ENCODE results near the gene SHISA7. TPM values are rescaled to one million over a fixed set of nuclear protein-coding genes. Genes with fewer than 3 reads are reported as not detected.

The SHISA7 gene
- total RNA-seq, 4 donors from 2014 or later, result not detected

GRCh38 chr19:55391702-55392615 lies 51.1 kb downstream of the SHISA7 start:
- no peaks in the 10 kb centered on the region for H3K9me3 ChIP-seq

GRCh38 chr19:55391191-55391670 lies 51.9 kb downstream of the SHISA7 start:
- no peak for TF ChIP-seq POLR2A (IDR thresholded peaks at IDR 0.05)
- TF ChIP-seq CTCF (IDR thresholded peaks at IDR 0.05), result no peak
- DNase-seq, result no peak
- intact Hi-C loops (cut with DNase I; ENCODE audit: low total_unique reads), result no loop called here
- Histone ChIP-seq H3K36me3 (no peaks in the 10 kb centered on the region), H3K9me3 (no peaks in the 10 kb centered on the region), H3K27me3 (no peaks in the 10 kb centered on the region), H3K4me1 (peaks cover 12 to 22% of the 10 kb centered on the region in 2 donors), H3K4me3 (no peak overlapping the region), H3K27ac (no peak overlapping the region)

More at GRCh38 chr19:55391702-55392615, 51.1 kb downstream of the SHISA7 start:
- no peaks in the 10 kb centered on the region for H3K27me3 ChIP-seq
- H3K4me1 ChIP-seq, result peaks cover 9 to 19% of the 10 kb centered on the region in 2 donors
- no peak overlapping the region for H3K27ac ChIP-seq
- H3K4me3 ChIP-seq, result no peak overlapping the region
- H3K36me3 ChIP-seq, result no peaks in the 10 kb centered on the region
- no peak for TF ChIP-seq CTCF (IDR thresholded peaks at IDR 0.05)
- no peak for TF ChIP-seq POLR2A (IDR thresholded peaks at IDR 0.05)
- intact Hi-C loops (cut with DNase I; ENCODE audit: low total_unique reads), result no loop called here
- no peak for DNase-seq

- Histone ChIP-seq H3K4me3 (no peak overlapping the region), H3K9me3 (no peaks in the 10 kb centered on the region), H3K4me1 (peaks cover 12 to 22% of the 10 kb centered on the region in 2 donors), H3K27me3 (no peaks in the 10 kb centered on the region), H3K36me3 (no peaks in the 10 kb centered on the region), H3K27ac (no peak overlapping the region)
- no peak for DNase-seq
- intact Hi-C loops (cut with DNase I; ENCODE audit: low total_unique reads), result no loop called here
- no peak for TF ChIP-seq CTCF (IDR thresholded peaks at IDR 0.05)
- no peak for TF ChIP-seq POLR2A (IDR thresholded peaks at IDR 0.05)
Observed at GRCh38 chr19:55390461-55390880, 52.6 kb downstream of the SHISA7 start.

- Histone ChIP-seq H3K36me3 (no peaks in the 10 kb centered on the region), H3K27ac (no peak overlapping the region), H3K9me3 (no peaks in the 10 kb centered on the region), H3K27me3 (no peaks in the 10 kb centered on the region), H3K4me3 (no peak overlapping the region), H3K4me1 (peaks cover 12 to 25% of the 10 kb centered on the region in 2 donors)
- no peak for TF ChIP-seq POLR2A (IDR thresholded peaks at IDR 0.05)
- TF ChIP-seq CTCF (IDR thresholded peaks at IDR 0.05), result no peak
- intact Hi-C loops (cut with DNase I; ENCODE audit: low total_unique reads), result no loop called here
- DNase-seq, result no peak
Observed at GRCh38 chr19:55389386-55390317, 53.4 kb downstream of the SHISA7 start.

Data from uterus (tissue), 4 donors.